NCI-H2196 (cell line): ENCODE results near the gene C2orf92.

ENCODE experiments used
- DNase-seq: peaks from one replicate; lab custom pipeline; 2025; ENCODE audit not compliant: unreplicated experiment; lab: John Stamatoyannopoulos, UW

Gene C2orf92

GRCh38 chr2:97726261-97727064 lies 57.0 kb downstream of the C2orf92 start:
- DNase-seq, result no peak

- no peak for DNase-seq
Observed at GRCh38 chr2:97727296-97727695, 57.8 kb downstream of the C2orf92 start.

- no peak for DNase-seq
Observed at GRCh38 chr2:97728091-97728731, 58.7 kb downstream of the C2orf92 start.

- DNase-seq, result no peak
Observed at GRCh38 chr2:97730245-97730644, 60.7 kb downstream of the C2orf92 start.

GRCh38 chr2:97731274-97732020 lies 61.9 kb downstream of the C2orf92 start:
- DNase-seq, result no peak

GRCh38 chr2:97732436-97733340 lies 63.2 kb downstream of the C2orf92 start:
- no peak for DNase-seq

- DNase-seq, result no peak
Observed at GRCh38 chr2:97733341-97734035, 64.0 kb downstream of the C2orf92 start.

GRCh38 chr2:97734061-97735051 lies 64.8 kb downstream of the C2orf92 start:
- no peak for DNase-seq

GRCh38 chr2:97735161-97735561 lies 65.6 kb downstream of the C2orf92 start:
- DNase-seq, result no peak

- DNase-seq, result no peak
Observed at GRCh38 chr2:97736185-97736584, 66.7 kb downstream of the C2orf92 start.

- no peak for DNase-seq
Observed at GRCh38 chr2:97736608-97737330, 67.3 kb downstream of the C2orf92 start.

- DNase-seq, result no peak
Observed at GRCh38 chr2:97737421-97738178, 68.1 kb downstream of the C2orf92 start.

- no peak for DNase-seq
Observed at GRCh38 chr2:97738179-97739019, 68.9 kb downstream of the C2orf92 start.

GRCh38 chr2:97739020-97739892 lies 69.7 kb downstream of the C2orf92 start:
- no peak for DNase-seq

GRCh38 chr2:97739893-97740245 lies 70.4 kb downstream of the C2orf92 start:
- no peak for DNase-seq
